ENCODE data around the gene DNAL1. TPM values are rescaled to one million over a fixed set of nuclear protein-coding genes. Genes with fewer than 3 reads are reported as not detected.

DNAL1 gene
- total and polyA plus RNA-seq, 2 experiments from 2014 or later = 5.9 to 16.7 TPM

- no peaks in the 10 kb centered on the region for H3K36me3 ChIP-seq (ENCODE audit: low read depth)
- in situ Hi-C loops (cut with MboI) = no loop called here
- H3K79me2 ChIP-seq (ENCODE audit: insufficient read depth) = peaks cover 45% of the 10 kb centered on the region
- H3K4me1 ChIP-seq (ENCODE audit: insufficient read depth) = peaks cover 14% of the 10 kb centered on the region
- H3K4me2 ChIP-seq (ENCODE audit: unreplicated experiment) = no peak overlapping the region
- H3K27me3 ChIP-seq (replicated peaks; ENCODE audit: insufficient read depth) = no peaks in the 10 kb centered on the region
- H3K9ac ChIP-seq = no peak overlapping the region
- DNase-seq = no peak
- 94% methylated on average over 8 of the region's 8 CpGs for WGBS, 2 experiments (ENCODE audit: low coverage in 1 of 2, low lambda C conversion rate in 2 of 2, missing lambda C conversion rate in 2 of 2)
- peaks cover 16% of the 10 kb centered on the region for H3F3A ChIP-seq (ENCODE audit: insufficient read depth)
- TF ChIP-seq EZH2 (IDR thresholded peaks at IDR 0.05; ENCODE audit: insufficient read depth, poor library complexity, severe bottlenecking) = no peak
- no peaks in the 10 kb centered on the region; the same call in 1 of the 2 replicates for H4K20me1 ChIP-seq (ENCODE audit: insufficient read depth)
- no peaks in the 10 kb centered on the region for H3K9me2 ChIP-seq (ENCODE audit: insufficient read depth)
- no peaks in the 10 kb centered on the region for H3K9me3 ChIP-seq (ENCODE audit: low read depth)
- H2AFZ ChIP-seq = no peak overlapping the region
- H3K4me3 ChIP-seq = no peak overlapping the region
- H3K27ac ChIP-seq = no peak overlapping the region
Observed at GRCh38 chr14:73709904-73710469, 65.2 kb downstream of the DNAL1 start.

DNA sequence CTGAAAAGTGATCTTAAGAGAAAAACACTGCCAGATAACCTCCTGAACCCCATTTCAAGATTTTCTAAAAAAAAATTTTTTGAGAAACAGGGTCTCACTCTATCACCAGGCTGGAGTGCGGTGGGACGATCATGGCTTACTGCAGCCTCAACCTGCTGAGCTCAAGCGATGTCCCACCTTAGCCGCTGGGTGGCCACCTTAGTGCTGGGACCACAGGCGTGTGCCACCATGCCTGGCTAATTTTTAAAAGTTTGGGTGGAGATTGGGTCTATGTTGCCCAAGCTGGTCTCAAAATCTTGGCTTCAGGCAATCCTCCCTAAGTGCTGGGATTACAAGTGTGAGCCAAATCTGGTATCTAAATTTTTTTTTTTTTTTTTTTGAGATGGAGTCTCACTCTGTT is 66.0 kb downstream of the DNAL1 start:
- no peak for DNase-seq
- peaks cover 45% of the 10 kb centered on the region for H3K79me2 ChIP-seq (ENCODE audit: insufficient read depth)
- TF ChIP-seq EZH2phosphoT487 (IDR thresholded peaks at IDR 0.05; ENCODE audit: insufficient read depth, low read depth) = no peak
- no peak for TF ChIP-seq EZH2 (IDR thresholded peaks at IDR 0.05; ENCODE audit: insufficient read depth, poor library complexity, severe bottlenecking)
- peaks cover 24% of the 10 kb centered on the region for H3F3A ChIP-seq (ENCODE audit: insufficient read depth)
- no peaks in the 10 kb centered on the region; the same call in 1 of the 2 replicates for H4K20me1 ChIP-seq (ENCODE audit: insufficient read depth)
- H3K4me2 ChIP-seq (ENCODE audit: unreplicated experiment) = no peak overlapping the region
- 84 to 85% methylated on average over 5 of the region's 5 CpGs for WGBS, 2 experiments (ENCODE audit: low coverage in 1 of 2, low lambda C conversion rate in 2 of 2, missing lambda C conversion rate in 2 of 2)
- H3K4me1 ChIP-seq (ENCODE audit: insufficient read depth) = peaks cover 16% of the 10 kb centered on the region
- no peaks in the 10 kb centered on the region for H3K9me2 ChIP-seq (ENCODE audit: insufficient read depth)
- no peak overlapping the region for H3K9ac ChIP-seq
- no peaks in the 10 kb centered on the region for H3K9me3 ChIP-seq (ENCODE audit: low read depth)
- no peaks in the 10 kb centered on the region for H3K27me3 ChIP-seq (replicated peaks; ENCODE audit: insufficient read depth)
- H3K27ac ChIP-seq = no peak overlapping the region
- H2AFZ ChIP-seq = no peak overlapping the region
- in situ Hi-C loops (cut with MboI) = no loop called here
- H3K4me3 ChIP-seq = no peak overlapping the region
- peaks cover 7% of the 10 kb centered on the region for H3K36me3 ChIP-seq (ENCODE audit: low read depth)

DNA sequence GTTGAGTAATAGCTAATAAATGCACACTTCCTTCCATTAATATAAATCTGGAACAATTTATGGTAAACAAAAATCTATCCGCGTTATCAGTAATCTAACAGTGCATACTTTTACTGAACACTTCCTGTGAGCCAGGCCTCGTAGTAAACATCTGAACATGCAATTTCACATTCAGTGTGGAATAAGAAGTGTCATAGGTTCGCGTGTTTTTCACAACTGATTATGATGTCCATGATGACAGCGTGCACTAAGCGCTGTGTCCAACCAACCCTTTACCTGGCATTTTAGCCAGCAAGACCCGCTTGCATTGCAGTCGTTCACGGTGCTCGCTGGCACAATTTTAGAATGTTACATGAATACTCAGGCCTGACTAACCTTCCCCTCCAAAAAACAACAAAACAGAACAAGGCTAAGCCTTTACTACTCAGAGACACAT is 67.3 kb downstream of the DNAL1 start:
- Histone ChIP-seq H3K36me3 (ENCODE audit: low read depth) (peaks cover 11% of the 10 kb centered on the region), H3K4me1 (ENCODE audit: insufficient read depth) (peaks cover 16% of the 10 kb centered on the region), H3K4me3 (peak overlapping the region; percentile 98), H3K9ac (peak overlapping the region; percentile 95), H3K9me2 (ENCODE audit: insufficient read depth) (no peaks in the 10 kb centered on the region), H3K27ac (peak overlapping the region; percentile 89; the same call in 1 of the 2 replicates), H3K79me2 (ENCODE audit: insufficient read depth) (peaks cover 45% of the 10 kb centered on the region), H3F3A (ENCODE audit: insufficient read depth) (peaks cover 33% of the 10 kb centered on the region), H3K27me3 (replicated peaks; ENCODE audit: insufficient read depth) (no peaks in the 10 kb centered on the region), H3K4me2 (ENCODE audit: unreplicated experiment) (peak overlapping the region; percentile 93), H2AFZ (no peak overlapping the region), H3K9me3 (ENCODE audit: low read depth) (no peaks in the 10 kb centered on the region), H4K20me1 (ENCODE audit: insufficient read depth) (no peaks in the 10 kb centered on the region; the same call in 1 of the 2 replicates)
- TF ChIP-seq EZH2phosphoT487 (IDR thresholded peaks at IDR 0.05; ENCODE audit: insufficient read depth, low read depth) = no peak
- TF ChIP-seq EZH2 (IDR thresholded peaks at IDR 0.05; ENCODE audit: insufficient read depth, poor library complexity, severe bottlenecking) = no peak
- DNase-seq = peak; percentile 46
- 6 to 7% methylated on average over 11 of the region's 11 CpGs for WGBS, 2 experiments (ENCODE audit: low coverage in 1 of 2, low lambda C conversion rate in 2 of 2, missing lambda C conversion rate in 2 of 2)
- in situ Hi-C loops (cut with MboI) = no loop called here

DNA sequence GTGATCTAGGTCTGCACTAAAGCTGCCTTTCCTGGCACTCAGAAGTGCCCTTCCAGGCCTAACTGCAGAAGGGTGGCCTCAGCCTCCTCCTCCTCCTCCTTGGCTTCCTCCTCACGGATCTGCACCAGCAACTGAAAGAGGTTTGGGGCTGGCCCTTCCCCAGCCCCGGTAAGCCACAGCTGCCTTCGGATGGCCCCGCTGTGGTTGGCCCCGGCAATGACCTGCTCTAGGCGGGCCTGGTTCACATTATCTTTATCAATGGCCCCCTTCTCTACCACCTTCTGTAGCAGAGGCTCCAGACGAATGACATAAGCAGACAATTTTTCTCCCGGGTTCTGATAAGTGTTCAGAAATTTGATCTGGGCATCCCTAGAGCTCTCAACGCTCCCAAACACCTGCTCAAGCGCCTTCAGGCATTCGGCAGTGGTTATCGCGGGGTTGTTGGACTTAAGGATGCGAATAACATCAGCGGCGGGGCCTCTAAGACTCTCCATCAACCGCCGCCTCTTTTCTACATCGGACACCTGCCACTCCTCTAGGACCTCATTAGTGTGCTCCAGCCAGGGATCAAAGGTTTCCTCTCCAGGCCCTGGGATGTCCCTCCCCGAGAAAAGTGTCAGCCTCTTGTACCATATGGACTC is 67.9 kb downstream of the DNAL1 start:
- DNase-seq = peak; percentile 51
- in situ Hi-C loops (cut with MboI) = no loop called here
- Histone ChIP-seq H3F3A (ENCODE audit: insufficient read depth) (peaks cover 35% of the 10 kb centered on the region), H3K9me3 (ENCODE audit: low read depth) (no peaks in the 10 kb centered on the region), H3K4me1 (ENCODE audit: insufficient read depth) (peaks cover 16% of the 10 kb centered on the region), H3K4me2 (ENCODE audit: unreplicated experiment) (peak overlapping the region; percentile 93), H3K9me2 (ENCODE audit: insufficient read depth) (no peaks in the 10 kb centered on the region), H3K27me3 (replicated peaks; ENCODE audit: insufficient read depth) (no peaks in the 10 kb centered on the region), H3K36me3 (ENCODE audit: low read depth) (peaks cover 12% of the 10 kb centered on the region), H3K9ac (peak overlapping the region; percentile 95), H3K79me2 (ENCODE audit: insufficient read depth) (peaks cover 45% of the 10 kb centered on the region), H3K27ac (peak overlapping the region; percentile 89), H4K20me1 (ENCODE audit: insufficient read depth) (no peaks in the 10 kb centered on the region; the same call in 1 of the 2 replicates), H3K4me3 (peak overlapping the region; percentile 98), H2AFZ (peak overlapping the region; percentile 81; the same call in 1 of the 2 replicates)
- TF ChIP-seq EZH2 (IDR thresholded peaks at IDR 0.05; ENCODE audit: insufficient read depth, poor library complexity, severe bottlenecking) (no peak), EZH2phosphoT487 (IDR thresholded peaks at IDR 0.05; ENCODE audit: insufficient read depth, low read depth) (no peak)
- 4 to 5% methylated on average over 20 of the region's 20 CpGs for WGBS, 2 experiments (ENCODE audit: low coverage in 1 of 2, low lambda C conversion rate in 2 of 2, missing lambda C conversion rate in 2 of 2)
